ENCODE measurements around the gene SPNS2.

GRCh38 chr17:4582101-4582501 lies 83.4 kb downstream of the SPNS2 start:
- TF ChIP-seq POLR2AphosphoS5 (IDR thresholded peaks at IDR 0.05; ENCODE audit: low read depth, low read length): no peak
- TF ChIP-seq POLR2A (IDR thresholded peaks at IDR 0.05; ENCODE audit: borderline replicate concordance, extremely low read depth, insufficient read depth, insufficient read length): no peak

Measured in HCT116 (cell line).